CD1c-positive myeloid dendritic cell (primary cell): ENCODE data around the gene CNTNAP2.
"Not testable (repeated sequence)": the region's sequence is repeated elsewhere in the genome, so short reads cannot be mapped to it uniquely, and the experiment has no call there.

ENCODE experiments used
- DNase-seq: peaks from one replicate; pipeline ENCODE4 v3.0.0-alpha.2; 2016; ENCODE audit errors: extremely low spot score

Gene CNTNAP2

DNA sequence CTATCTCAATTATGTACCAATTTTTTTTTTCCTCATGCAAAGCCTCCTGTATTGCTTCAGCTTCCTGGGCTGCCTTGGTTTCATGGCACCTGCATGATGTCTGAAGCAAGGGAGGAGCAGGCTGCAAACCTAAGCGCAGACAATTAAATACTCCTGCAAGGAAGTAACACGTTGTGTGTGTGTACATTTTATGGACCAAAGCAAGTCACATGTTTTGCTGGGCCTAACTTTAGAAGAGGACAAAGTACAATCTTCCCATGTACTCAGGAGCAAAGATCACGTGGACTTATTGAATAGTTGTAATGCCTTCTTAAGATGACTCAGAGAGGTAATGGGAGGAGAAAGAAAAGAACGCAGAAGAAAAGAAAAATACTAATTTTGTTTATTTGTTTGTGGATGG is 1530.0 kb downstream of the CNTNAP2 start:
- no peak for DNase-seq

DNA sequence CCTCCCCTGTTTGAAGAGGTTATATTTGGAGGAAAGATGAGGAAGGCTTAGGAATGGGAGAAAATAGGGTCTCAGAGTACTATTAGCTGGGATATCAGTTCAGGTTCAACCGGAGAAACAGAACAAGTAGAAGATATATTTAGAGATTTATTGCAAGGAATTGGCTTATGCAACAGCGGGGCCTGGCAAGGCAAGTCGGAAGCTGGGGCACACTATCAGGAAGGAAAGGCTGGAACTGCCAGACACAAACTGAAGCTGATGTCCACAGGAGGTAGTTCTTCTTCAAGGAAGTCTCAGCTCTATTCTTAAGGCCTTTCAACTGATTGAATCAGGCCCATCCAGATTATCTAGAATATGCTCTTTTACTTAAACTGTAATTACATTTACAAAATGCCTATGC is 1534.4 kb downstream of the CNTNAP2 start:
- DNase-seq, result no peak

DNA sequence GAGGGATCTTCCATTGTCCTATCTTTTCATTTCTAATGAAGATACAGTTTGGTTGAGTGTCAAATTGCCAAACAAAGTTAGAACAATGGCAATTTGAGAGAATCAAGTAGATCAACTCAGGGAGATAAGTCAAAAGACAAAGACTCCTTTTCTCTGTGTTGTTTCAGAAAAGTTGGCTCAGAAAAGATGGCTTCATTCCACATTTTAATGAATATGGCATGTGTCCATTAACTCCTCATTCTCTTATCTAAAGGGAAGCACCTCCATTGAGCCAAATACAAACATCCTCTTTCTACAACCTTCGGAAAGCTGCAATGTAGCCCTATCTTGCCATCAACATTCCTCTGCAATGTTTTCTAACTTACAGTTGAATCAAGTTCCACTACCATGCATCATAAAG is 1535.0 kb downstream of the CNTNAP2 start:
- DNase-seq, result no peak

DNA sequence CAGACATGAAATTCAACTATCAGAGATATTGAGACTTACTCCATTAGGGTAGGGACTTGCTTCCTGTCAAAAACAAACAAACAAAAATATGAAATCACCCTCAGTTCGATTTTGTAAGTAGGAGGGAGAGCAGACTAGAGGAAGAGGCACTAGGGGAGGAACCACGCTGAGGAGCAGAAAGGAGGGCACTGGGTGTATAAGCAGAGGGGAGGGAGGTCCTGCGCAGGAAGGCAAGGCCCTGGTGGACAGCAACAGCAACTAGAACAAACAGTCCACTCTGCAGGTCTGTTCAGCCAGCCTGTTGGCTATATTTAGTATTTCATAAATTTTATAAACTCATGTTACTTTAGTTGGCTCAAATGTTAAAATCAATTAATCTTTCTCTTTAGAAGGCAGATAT is 1536.9 kb downstream of the CNTNAP2 start:
- no peak for DNase-seq

DNA sequence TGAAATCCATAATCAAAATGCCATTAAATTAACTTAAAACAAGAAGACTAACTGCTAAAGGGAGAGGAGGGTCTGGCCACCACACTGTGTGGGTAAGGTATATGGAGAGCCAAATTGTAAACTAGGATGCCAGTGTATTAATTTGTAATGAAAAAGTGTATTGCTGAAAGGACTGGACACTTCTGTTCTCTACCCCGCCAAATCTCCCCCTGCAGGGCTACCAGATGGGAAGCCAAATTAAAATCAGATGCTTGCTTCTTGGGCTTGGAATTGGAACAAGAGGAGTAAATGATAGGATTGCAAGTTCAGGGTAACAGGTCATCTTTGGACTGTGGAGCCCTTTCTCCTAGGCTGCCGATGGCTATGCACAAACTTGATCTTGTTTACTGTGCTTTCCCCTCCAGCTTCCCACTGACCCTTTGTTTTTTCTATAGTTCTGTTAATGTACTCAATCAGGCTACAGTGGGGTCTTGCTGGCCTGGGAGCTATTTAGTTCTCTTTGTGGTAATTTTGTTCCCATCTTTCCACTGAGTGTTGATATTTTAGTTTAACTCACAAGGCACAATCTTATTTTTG is 1541.9 kb downstream of the CNTNAP2 start:
- DNase-seq, result no peak

DNA sequence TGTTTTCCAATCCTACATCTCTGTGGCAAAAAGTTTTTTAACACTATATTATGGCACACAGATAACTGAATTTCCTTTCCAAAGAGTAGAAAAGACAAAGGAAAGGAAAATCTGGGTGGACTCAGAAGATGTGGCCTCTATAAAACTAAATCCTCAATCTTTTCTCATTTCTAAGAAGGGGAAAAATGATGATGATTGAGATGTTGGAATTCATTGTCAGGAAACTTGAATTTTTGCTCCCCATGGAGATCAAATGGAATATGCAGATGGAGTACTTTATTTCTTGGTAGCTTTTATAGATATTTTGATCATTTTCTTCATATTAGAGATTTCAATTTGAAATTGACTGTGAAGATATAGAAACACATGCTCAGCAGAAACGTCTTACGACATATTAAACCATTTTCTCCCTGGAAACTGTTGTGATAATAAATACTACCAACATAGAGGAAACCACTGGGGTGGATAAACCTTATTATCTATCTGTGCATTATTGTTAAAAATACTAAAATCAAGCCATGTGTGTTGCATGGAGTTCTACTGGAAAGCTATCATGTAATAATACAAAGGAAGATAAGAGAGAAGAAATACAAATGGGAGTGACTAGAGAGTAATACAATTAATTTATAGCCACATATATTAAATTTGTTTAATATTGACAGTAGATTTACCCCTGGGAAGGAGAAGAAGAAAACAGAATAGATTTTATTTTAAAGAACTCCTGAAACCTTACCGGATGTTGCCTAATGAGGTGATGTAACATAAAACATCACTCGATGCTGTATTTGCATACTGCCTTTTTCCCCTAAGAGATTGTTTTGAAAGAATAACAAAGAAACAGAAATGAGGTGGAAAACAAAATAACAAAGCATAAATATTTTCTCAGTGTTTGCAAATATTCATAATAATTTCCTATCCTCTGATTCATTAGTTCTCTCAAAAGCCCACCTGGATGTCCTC is 1542.7 kb downstream of the CNTNAP2 start:
- no peak for DNase-seq

DNA sequence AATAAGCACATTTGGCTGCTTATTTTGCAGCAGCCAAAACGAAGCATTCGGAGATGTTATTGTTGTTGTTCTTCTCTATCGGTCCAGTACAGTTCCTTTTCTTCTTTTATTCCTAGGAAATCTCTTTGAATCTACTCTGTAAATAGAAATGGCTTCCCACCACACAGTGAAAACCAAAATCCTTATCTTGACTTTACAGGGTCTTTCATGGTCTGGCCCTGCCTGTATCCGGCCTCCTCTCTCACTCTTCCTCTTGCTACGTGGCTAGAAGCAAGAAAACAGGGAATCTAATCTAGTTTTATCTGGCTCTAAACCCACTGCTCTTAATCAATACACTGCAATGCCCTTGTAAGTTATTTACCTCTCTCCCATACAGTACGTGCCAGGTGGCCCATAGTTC is 1547.9 kb downstream of the CNTNAP2 start:
- DNase-seq, result no peak

DNA sequence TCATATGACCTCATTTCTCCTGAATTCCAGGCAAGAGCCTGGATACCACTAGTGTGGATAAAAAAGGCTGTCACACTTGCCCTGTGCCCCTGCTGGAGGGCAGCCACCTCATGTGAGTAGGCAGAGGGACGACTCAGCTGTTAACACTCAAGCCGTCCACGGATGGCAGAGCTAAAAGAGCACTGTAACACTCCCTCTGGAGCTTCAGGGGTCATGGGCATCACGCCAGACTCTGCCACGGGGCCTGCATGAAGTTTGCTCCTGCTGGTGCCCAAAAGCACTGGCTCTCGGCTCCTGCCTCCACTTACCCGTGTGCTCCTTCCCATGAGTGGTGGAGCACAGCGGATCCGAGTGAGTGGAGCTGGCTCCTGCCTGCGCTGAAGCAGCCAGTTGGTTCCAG is 1554.2 kb downstream of the CNTNAP2 start:
- DNase-seq, result no peak

DNA sequence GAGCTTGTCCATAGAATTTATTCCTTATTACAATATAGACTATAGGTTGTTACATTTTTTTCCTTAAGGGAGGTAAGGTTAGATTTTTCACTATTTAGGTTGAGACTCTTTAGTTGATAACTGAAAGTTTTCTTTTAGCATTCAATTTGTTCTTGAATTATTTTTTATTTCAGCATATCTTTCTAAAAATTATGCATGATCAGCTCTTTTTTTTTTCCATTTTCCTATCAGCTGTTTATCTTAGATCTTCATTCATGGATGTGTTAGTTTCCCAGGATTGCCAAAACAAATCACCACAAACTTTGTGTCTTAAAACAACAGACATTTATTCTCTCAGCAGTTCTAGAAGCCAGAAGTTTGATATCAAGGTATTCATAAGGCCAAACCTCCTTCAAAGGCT is 1558.1 kb downstream of the CNTNAP2 start:
- DNase-seq, result no peak

DNA sequence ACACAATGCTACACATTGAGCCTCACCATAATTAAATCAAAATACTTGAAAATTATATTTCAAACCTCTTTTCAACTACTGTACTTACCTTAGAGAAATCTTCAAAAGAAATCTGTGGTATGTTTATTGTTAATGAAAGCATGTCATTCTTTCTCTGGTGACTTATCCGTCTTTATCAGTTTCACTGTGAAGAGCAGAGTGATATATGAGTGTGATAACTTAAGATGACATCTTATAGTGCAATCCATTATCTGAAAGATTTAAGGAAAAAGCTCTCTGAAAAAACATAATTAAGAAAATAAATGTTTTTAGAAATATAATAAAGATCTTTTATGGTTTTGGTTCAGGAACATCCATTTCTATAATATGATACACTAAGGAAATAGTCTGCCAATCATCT is 1562.3 kb downstream of the CNTNAP2 start:
- no peak for DNase-seq

DNA sequence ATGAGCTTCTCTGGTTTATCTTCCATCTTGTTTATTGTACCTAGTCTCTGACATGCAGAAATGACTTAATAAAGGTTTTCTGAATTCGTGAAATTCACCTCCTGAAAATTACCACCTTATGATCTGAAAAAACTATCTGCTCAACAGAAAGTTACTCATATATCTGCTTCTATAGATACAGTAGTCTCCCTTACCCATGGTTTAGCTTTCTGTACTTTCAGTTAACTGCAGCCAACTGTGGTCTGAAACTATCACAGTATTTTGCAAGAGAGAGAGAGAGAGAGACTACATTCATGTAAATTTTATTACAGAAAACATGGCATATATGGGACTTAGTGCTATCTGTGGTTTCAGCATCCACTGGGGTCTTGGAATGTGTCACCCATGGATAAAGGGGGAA is 1564.9 kb downstream of the CNTNAP2 start:
- DNase-seq, result no peak

DNA sequence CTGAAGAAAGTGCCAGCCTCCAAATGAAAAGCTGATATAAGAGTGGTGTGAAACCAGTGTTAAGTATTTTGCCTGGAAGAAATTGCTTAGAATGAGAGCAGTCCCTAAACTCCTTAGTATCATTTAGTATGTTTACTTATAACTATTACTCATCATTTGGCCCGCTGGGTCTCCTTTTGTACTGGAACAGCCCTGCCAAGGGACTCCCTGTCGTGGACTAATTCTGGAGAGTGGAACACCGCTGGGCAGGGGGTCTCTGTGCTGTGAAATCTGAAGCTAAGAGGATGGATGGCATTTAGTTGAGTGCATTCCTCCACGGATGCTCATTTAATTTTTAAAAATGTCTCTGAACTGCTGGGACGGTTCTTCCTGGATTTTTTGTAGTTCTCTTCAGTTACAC is 1584.1 kb downstream of the CNTNAP2 start:
- DNase-seq, result no peak

DNA sequence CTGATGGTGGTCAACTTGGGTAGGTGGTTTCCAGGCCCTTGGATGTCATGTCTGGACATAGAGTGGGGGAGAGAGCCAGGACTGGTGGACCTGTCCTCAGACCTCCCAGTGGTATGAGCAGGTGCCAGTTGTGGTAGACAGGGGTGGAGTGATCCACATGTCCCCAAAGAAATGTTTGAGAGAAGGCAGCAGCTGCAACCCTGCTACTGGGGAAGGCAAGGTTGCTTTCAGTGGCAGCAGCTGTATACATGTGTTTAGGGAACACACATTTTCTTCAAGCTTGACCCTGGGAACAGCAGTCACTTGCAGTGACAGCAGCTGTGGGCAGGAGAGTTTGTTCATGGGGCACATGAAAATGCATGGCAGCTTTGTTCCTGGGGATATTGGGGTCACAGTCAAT is 1591.3 kb downstream of the CNTNAP2 start:
- no peak for DNase-seq

DNA sequence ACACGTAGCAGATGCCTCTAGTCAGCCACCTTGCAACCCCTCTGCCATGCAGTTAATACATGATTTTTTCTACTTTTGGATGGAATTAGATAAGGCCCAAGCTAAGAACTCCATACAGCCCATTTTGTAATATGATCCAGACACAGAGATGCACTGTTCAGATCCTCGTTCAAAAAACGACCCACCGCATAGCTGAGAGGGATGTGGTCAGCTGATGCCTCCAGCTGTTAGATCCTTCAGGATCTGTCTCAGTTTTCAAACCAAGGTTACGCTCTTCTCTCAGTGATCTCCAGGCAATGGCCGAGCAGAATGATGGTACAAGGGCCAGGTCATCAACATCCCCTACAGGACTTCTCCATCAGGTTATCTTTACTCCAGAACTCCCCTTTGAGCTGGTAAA is 1592.3 kb downstream of the CNTNAP2 start:
- DNase-seq, result no peak

DNA sequence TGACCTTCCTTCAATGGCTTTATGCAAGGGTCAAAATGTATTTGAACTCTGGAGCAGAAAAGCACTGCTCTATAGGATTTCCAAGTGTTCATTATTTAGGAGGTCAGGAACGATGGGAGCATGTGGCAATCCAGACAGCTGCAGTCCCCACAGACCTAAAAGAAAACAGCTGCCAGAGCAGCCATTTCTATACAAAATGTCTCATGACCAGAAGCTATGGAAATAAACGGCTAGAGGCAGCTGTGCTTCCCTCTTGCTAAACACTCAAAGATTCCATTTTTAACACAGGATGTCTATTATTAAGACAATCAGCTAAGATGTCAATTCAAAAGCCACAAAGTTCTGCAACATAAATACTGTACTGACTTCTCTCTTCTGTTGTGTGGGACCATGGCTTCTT is 1594.8 kb downstream of the CNTNAP2 start:
- DNase-seq, result no peak

DNA sequence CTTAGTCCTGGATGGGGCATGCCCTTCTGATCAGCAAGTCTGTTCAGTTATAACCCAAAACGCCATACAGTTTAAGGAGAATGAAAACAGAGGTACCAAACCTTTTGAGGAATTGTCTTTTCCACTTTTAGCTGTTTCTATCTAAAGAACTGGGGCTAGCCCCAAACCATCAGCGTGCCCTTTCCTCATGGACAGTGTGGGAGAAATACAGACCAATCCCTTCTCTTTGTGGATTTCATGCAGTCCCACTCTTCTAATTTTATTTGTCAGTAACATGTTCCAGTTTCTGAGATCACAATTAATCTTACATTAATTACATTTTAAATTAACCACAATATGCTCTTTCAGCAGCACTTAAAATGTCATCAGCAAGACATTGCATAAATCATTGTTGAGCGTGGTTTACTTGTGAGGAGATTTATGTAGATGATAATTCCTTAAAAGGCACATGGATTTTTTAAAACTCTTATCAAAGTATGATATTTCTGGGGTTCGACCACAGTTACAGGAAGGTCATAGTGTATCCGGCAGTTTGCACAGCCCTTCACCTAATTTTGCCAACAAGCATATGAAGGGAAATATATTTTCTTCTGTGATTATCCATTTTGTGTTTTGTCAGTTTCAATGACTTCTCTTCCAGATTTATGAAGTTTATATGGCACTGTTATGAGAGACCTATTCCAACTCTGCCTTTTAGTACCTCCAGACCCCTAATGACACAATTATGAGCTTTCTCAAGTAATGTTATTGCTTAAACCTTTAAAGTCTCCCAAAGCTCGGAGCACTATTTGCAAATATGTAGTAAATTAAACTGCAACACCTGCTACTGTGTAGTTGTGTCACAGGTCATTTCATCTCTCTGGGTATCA is 1605.6 kb downstream of the CNTNAP2 start:
- DNase-seq, result no peak

DNA sequence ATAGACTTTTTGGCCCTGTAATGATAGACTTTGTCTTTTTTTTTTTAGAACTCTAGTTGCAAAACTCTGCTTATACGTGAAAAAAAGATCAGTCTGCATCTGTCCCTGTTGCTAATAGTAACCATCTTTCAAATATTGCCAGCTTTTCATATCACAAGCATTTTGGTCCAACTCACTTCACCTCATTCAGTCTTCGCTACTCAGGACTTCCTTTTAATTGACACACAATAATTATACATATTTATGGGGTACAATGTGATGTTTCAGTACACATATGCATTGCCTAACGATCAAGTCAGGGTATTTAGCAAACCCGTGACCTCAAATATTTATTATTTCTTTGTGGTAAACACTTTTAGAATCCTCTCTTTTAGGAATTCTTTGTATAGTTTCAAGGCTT is 1606.9 kb downstream of the CNTNAP2 start:
- DNase-seq, result no peak

DNA sequence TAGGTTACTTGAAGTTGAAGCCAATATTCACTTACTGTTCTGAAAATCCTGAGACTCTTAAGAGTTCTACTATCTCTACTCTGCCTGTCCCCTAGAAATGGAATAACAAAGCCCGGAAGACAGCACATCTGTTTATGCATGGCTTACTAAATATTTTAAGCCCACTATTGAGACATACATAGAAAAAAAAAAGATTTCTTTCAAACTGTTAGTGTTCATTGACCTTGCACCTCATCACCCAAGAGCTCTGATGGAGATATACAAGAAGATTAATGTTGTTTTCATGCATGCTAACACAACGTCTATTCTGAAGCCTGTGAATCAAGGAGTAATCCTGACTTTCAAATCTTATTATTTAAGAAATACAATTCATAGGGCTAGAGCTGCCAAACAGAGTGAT is 1614.7 kb downstream of the CNTNAP2 start:
- DNase-seq, result no peak

DNA sequence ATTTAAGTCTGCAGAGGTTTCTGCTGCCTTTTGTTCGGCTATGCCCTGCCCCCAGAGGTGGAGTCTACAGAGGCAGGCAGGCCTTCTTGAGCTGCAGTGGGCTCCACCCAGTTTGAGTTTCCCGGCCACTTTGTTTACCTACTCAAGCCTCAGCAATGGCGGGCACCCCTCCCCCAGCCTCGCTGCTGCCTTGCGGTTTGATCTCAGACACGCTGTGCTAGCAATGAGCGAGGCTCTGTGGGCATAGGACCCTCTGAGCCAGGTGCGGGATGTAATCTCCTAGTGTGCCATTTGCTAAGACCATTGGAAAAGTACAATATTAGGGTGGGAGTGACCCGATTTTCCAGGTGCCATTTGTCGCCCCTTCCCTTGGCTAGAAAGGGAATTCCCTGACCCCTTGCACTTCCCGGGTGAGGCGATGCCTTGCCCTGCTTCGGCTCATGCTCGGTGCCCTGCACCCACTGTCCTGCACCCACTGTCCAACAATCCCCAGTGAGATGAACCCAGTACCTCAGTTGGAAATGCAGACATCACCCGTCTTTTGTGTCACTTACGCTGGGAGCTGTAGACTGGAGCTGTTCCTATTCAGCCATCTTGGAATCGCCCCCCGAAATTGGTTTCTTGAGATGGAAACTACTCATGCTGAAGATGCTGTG is 1621.1 kb downstream of the CNTNAP2 start:
- not testable (repeated sequence) for DNase-seq

DNA sequence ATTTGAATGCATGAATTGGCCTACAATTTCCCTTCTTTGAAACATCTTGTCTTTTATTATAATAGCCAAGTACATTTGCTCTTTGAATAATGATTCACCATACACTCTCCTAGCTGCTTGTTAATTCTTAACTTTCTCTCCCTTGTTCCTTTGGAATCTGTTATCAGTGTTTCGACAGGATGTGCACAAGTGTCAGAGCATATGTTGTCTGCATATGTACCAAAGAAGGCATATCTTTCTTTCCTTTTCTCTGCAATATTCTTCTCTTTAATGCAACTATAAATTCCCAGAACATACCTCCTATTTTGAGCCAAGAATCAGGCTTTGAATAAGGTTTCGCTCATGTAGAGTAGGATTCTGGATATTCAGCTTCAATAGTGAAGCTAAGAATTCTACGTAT is 1625.7 kb downstream of the CNTNAP2 start:
- no peak for DNase-seq

DNA sequence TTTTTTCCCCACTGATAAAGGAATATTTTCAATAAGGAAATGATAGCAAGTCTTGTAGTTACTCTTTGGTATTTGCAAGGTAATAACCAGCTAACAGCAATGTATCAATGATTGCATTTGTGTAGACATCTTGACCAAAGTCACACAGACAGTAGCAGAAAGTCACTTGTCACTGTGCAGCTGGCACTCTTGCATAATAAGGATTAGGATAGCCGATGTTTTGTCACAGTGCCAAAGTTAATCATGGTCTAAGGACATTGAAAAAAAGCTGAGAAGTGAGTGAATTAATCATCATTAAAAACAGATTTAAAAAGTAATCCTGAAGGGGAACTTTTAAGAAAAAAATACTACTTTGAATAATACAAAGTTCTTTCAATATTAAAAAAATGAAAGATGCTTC is 1639.7 kb downstream of the CNTNAP2 start:
- no peak for DNase-seq

DNA sequence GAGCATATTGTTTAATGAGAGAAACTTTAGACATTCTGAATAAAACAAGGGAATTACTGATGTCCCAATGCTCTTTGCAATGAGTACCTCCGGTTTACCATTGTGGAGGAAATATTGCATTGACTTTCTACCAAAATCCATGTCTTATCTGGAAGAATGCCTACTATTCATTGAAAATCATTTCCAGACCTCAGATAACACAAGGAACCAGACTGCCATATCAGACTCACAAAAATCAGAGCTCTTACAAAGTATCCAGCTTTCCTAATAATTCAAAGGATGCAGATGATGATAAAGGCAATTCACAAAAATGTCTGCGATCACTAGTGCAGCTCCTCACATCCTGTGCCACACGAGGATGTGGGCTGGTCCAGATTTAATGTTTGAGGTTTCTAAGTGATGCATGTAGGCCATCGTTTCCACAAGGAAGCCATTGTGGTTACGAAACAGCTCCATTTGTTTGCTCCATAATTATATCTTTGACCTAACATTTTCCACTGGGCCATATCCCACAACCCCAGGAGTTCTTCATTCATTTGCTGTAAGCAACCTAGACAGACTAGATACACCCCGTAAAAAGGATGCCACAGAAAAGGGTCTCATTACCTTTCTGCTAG is 1642.8 kb downstream of the CNTNAP2 start:
- DNase-seq, result no peak
